Transverse colon (tissue), 3 donors: ENCODE data around the gene MAP6D1.

Source experiments
- CTCF ChIP-seq, 5 experiments: fragments of 200-600 bp in 3 of 5; fragments of 450-650 bp in 2 of 5; sonication (generic) in 3 of 5; IDR thresholded peaks; 1 replicate in 2 of 5; 2 replicates in 3 of 5; pipeline ENCODE4 v1.5.1; 2016 to 2017; ENCODE audit warnings: antibody characterized with exemption in 5 of 5, inconsistent platforms in 3 of 5, mild to moderate bottlenecking in 2 of 5, moderate library complexity in 1 of 5
- POLR2A ChIP-seq: fragments of 450-650 bp; IDR thresholded peaks from one replicate; pipeline ENCODE4 v1.6.1; 2016; ENCODE audit warnings: antibody characterized with exemption, mild to moderate bottlenecking, moderate library complexity

GRCh38 chr3:183774631-183775030 is 50.7 kb downstream of the MAP6D1 start:
- TF ChIP-seq CTCF (IDR thresholded peaks at IDR 0.05) (no peak), POLR2A (no peak)
